Naive B cell (primary cell): ENCODE data around the gene CYSLTR2. TPM values are rescaled to one million over a fixed set of nuclear protein-coding genes. Genes with fewer than 3 reads are reported as not detected.
A peak's percentile ranks its signal among the peaks of the same experiment; 100 is the strongest.
"Not testable (repeated sequence)": the region's sequence is repeated elsewhere in the genome, so short reads cannot be mapped to it uniquely, and the experiment has no call there.

Experiments
- ATAC-seq, 2 donors: fragments of 150-1000 bp; cut with Tn5 transposase; 2 replicates each; pipeline ENCODE4 v1.10.0; 2021; ENCODE audit warnings: low read depth in 2 of 2, mild to moderate bottlenecking in 2 of 2, moderate library complexity in 2 of 2
- DNase-seq: peaks from one replicate; pipeline ENCODE4 v3.0.0; 2022
- H3K27ac Mint-ChIP-seq, 6 donors: one replicate each; pipeline ENCODE4 v1.8.0; 2020 to 2022; ENCODE audit warnings: mild to moderate bottlenecking in 6 of 6, mixed read lengths in 6 of 6, moderate library complexity in 5 of 6, inconsistent platforms in 2 of 6
- H3K27me3 Mint-ChIP-seq, 3 donors: one replicate each; pipeline ENCODE4 v1.8.0; 2021 to 2022; ENCODE audit warnings: mixed read lengths in 3 of 3, mild to moderate bottlenecking in 1 of 3
- H3K36me3 Mint-ChIP-seq, 2 donors: one replicate each; pipeline ENCODE4 v1.8.0; 2020 to 2022; ENCODE audit warnings: mixed read lengths in 2 of 2, inconsistent platforms in 1 of 2, mild to moderate bottlenecking in 1 of 2
- H3K4me1 Mint-ChIP-seq, 3 donors: one replicate each; pipeline ENCODE4 v1.8.0; 2020 to 2022; ENCODE audit warnings: mixed read lengths in 3 of 3, inconsistent platforms in 1 of 3, mild to moderate bottlenecking in 1 of 3, moderate library complexity in 1 of 3
- H3K4me3 Mint-ChIP-seq, 8 donors: one replicate each; pipeline ENCODE4 v1.8.0; 2020 to 2022; ENCODE audit warnings: mild to moderate bottlenecking in 8 of 8, mixed read lengths in 8 of 8, moderate library complexity in 8 of 8, inconsistent platforms in 2 of 8
- H3K9me3 Mint-ChIP-seq, 7 donors: one replicate each; pipeline ENCODE4 v1.8.0; 2020 to 2022; ENCODE audit warnings: mixed read lengths in 7 of 7, mild to moderate bottlenecking in 5 of 7, inconsistent platforms in 2 of 7, moderate library complexity in 1 of 7
- polyA plus RNA-seq, 6 donors: library from polyadenylated mRNA; unstranded; fragments of 300-500 nt; fragmentation: Illumina TruSeq; gene quantifications; one replicate each; pipeline ENCODE4 v1.2.3, GENCODE V29; 2021; ENCODE audit warnings: low read depth in 6 of 6

The CYSLTR2 gene
- polyA plus RNA-seq, 6 donors from 2014 or later: 0.23 to 0.25 TPM; not detected in 4

- ATAC-seq (no peak), DNase-seq (no peak)
- peaks cover 0 to 5% (median 0%) of the 10 kb centered on the region in 3 donors for H3K4me1 Mint-ChIP-seq
- peaks cover 0 to 2% (median 0%) of the 10 kb centered on the region in 7 donors for H3K9me3 Mint-ChIP-seq
- no peak overlapping the region for H3K4me3 Mint-ChIP-seq
- H3K27me3 Mint-ChIP-seq: peaks cover 8 to 23% (median 8%) of the 10 kb centered on the region in 3 donors
- peak overlapping the region in 1 of 6 donors; percentile 58 for H3K27ac Mint-ChIP-seq
- H3K36me3 Mint-ChIP-seq: no peaks in the 10 kb centered on the region
Observed at GRCh38 chr13:48680756-48681392, 27.1 kb downstream of the CYSLTR2 start.

- peak overlapping the region in 1 of 6 donors; percentile 16 for H3K27ac Mint-ChIP-seq
- peaks cover 0 to 5% (median 0%) of the 10 kb centered on the region in 3 donors for H3K4me1 Mint-ChIP-seq
Observed at GRCh38 chr13:48681905-48682304, 28.2 kb downstream of the CYSLTR2 start.

GRCh38 chr13:48682436-48682835 lies 28.7 kb downstream of the CYSLTR2 start:
- Mint-ChIP-seq H3K4me1 (peaks cover 0 to 5% (median 0%) of the 10 kb centered on the region in 3 donors), H3K4me3 (no peak overlapping the region), H3K27me3 (peaks cover 8 to 12% (median 8%) of the 10 kb centered on the region in 3 donors), H3K9me3 (no peaks in the 10 kb centered on the region), H3K36me3 (no peaks in the 10 kb centered on the region), H3K27ac (no peak overlapping the region)
- DNase-seq: no peak
- ATAC-seq: no peak

More at GRCh38 chr13:48681905-48682304, 28.2 kb downstream of the CYSLTR2 start:
- DNase-seq: no peak
- ATAC-seq: no peak
- no peaks in the 10 kb centered on the region for H3K9me3 Mint-ChIP-seq
- no peak overlapping the region for H3K4me3 Mint-ChIP-seq
- peaks cover 8 to 16% (median 8%) of the 10 kb centered on the region in 3 donors for H3K27me3 Mint-ChIP-seq
- H3K36me3 Mint-ChIP-seq: no peaks in the 10 kb centered on the region

GRCh38 chr13:48686636-48687210 lies 33.0 kb downstream of the CYSLTR2 start:
- peaks cover 0 to 7% of the 10 kb centered on the region in 2 donors for H3K36me3 Mint-ChIP-seq
- no peaks in the 10 kb centered on the region for H3K4me1 Mint-ChIP-seq
- no peak overlapping the region for H3K4me3 Mint-ChIP-seq
- no peak for ATAC-seq
- DNase-seq: no peak
- H3K9me3 Mint-ChIP-seq: peaks cover 0 to 20% (median 9%) of the 10 kb centered on the region in 7 donors
- H3K27ac Mint-ChIP-seq: no peak overlapping the region
- H3K27me3 Mint-ChIP-seq: peaks cover 4 to 10% (median 8%) of the 10 kb centered on the region in 3 donors

GRCh38 chr13:48687249-48687648 lies 33.5 kb downstream of the CYSLTR2 start:
- peaks cover 0 to 7% of the 10 kb centered on the region in 2 donors for H3K36me3 Mint-ChIP-seq
- no peak overlapping the region for H3K4me3 Mint-ChIP-seq
- DNase-seq (no peak), ATAC-seq (no peak)
- H3K27me3 Mint-ChIP-seq: peaks cover 4 to 10% (median 8%) of the 10 kb centered on the region in 3 donors
- H3K4me1 Mint-ChIP-seq: no peaks in the 10 kb centered on the region
- no peak overlapping the region for H3K27ac Mint-ChIP-seq
- H3K9me3 Mint-ChIP-seq: peaks cover 0 to 20% (median 9%) of the 10 kb centered on the region in 7 donors

GRCh38 chr13:48693998-48694397 lies 40.3 kb downstream of the CYSLTR2 start:
- DNase-seq: no peak
- peaks cover 0 to 12% (median 8%) of the 10 kb centered on the region in 7 donors for H3K9me3 Mint-ChIP-seq
- H3K36me3 Mint-ChIP-seq: no peaks in the 10 kb centered on the region

GRCh38 chr13:48695776-48696175 lies 42.0 kb downstream of the CYSLTR2 start:
- H3K27ac Mint-ChIP-seq: no peak overlapping the region
- no peaks in the 10 kb centered on the region for H3K4me1 Mint-ChIP-seq
- H3K4me3 Mint-ChIP-seq: no peak overlapping the region
- H3K36me3 Mint-ChIP-seq: no peaks in the 10 kb centered on the region
- H3K9me3 Mint-ChIP-seq: peaks cover 0 to 3% (median 0%) of the 10 kb centered on the region in 7 donors
- H3K27me3 Mint-ChIP-seq: peaks cover 11 to 17% (median 11%) of the 10 kb centered on the region in 3 donors
- DNase-seq: no peak
- ATAC-seq: no peak

More at GRCh38 chr13:48693998-48694397, 40.3 kb downstream of the CYSLTR2 start:
- no peak overlapping the region for H3K4me3 Mint-ChIP-seq
- H3K27ac Mint-ChIP-seq: no peak overlapping the region
- no peaks in the 10 kb centered on the region for H3K4me1 Mint-ChIP-seq
- no peak for ATAC-seq
- H3K27me3 Mint-ChIP-seq: peaks cover 11 to 17% (median 14%) of the 10 kb centered on the region in 3 donors

- not testable (repeated sequence) for ATAC-seq, H3K4me3 Mint-ChIP-seq, H3K4me1 Mint-ChIP-seq, DNase-seq, H3K9me3 Mint-ChIP-seq, H3K36me3 Mint-ChIP-seq, H3K27ac Mint-ChIP-seq
- H3K27me3 Mint-ChIP-seq: peaks cover 11 to 17% (median 11%) of the 10 kb centered on the region in 3 donors
Observed at GRCh38 chr13:48696676-48697075, 42.9 kb downstream of the CYSLTR2 start.

- peaks cover 11 to 25% (median 22%) of the 10 kb centered on the region in 3 donors for H3K27me3 Mint-ChIP-seq
- H3K9me3 Mint-ChIP-seq: peaks cover 4 to 21% (median 5%) of the 10 kb centered on the region in 7 donors
- no peaks in the 10 kb centered on the region for H3K4me1 Mint-ChIP-seq
- no peak overlapping the region for H3K27ac Mint-ChIP-seq
- ATAC-seq: no peak
- DNase-seq: no peak
- H3K4me3 Mint-ChIP-seq: no peak overlapping the region
- peaks cover 3 to 9% of the 10 kb centered on the region in 2 donors for H3K36me3 Mint-ChIP-seq
Observed at GRCh38 chr13:48707405-48707804, 53.7 kb downstream of the CYSLTR2 start.

- DNase-seq (no peak), ATAC-seq (no peak)
- Mint-ChIP-seq H3K27ac (no peak overlapping the region), H3K4me1 (no peaks in the 10 kb centered on the region), H3K4me3 (no peak overlapping the region), H3K36me3 (peaks cover 3 to 9% of the 10 kb centered on the region in 2 donors), H3K9me3 (peaks cover 4 to 25% (median 6%) of the 10 kb centered on the region in 7 donors), H3K27me3 (peaks cover 12 to 28% (median 22%) of the 10 kb centered on the region in 3 donors)
Observed at GRCh38 chr13:48708764-48709163, 55.0 kb downstream of the CYSLTR2 start.

GRCh38 chr13:48709213-48709612 lies 55.5 kb downstream of the CYSLTR2 start:
- Mint-ChIP-seq H3K27ac (no peak overlapping the region), H3K36me3 (peaks cover 3 to 9% of the 10 kb centered on the region in 2 donors), H3K4me3 (no peak overlapping the region), H3K9me3 (peaks cover 4 to 30% (median 9%) of the 10 kb centered on the region in 7 donors), H3K27me3 (peaks cover 16 to 28% (median 22%) of the 10 kb centered on the region in 3 donors), H3K4me1 (no peaks in the 10 kb centered on the region)
- DNase-seq (no peak), ATAC-seq (no peak)

- no peak for DNase-seq
- H3K27me3 Mint-ChIP-seq: peaks cover 16 to 28% (median 22%) of the 10 kb centered on the region in 3 donors
- H3K4me1 Mint-ChIP-seq: no peaks in the 10 kb centered on the region
- no peak overlapping the region for H3K4me3 Mint-ChIP-seq
- H3K36me3 Mint-ChIP-seq: peaks cover 3 to 10% of the 10 kb centered on the region in 2 donors
- H3K27ac Mint-ChIP-seq: no peak overlapping the region
- no peak for ATAC-seq
- H3K9me3 Mint-ChIP-seq: peaks cover 4 to 34% (median 12%) of the 10 kb centered on the region in 7 donors
Observed at GRCh38 chr13:48710160-48710559, 56.4 kb downstream of the CYSLTR2 start.

GRCh38 chr13:48712141-48712540 lies 58.4 kb downstream of the CYSLTR2 start:
- peaks cover 13 to 28% (median 22%) of the 10 kb centered on the region in 3 donors for H3K27me3 Mint-ChIP-seq
- no peaks in the 10 kb centered on the region for H3K4me1 Mint-ChIP-seq
- H3K27ac Mint-ChIP-seq: no peak overlapping the region
- peaks cover 12 to 20% of the 10 kb centered on the region in 2 donors for H3K36me3 Mint-ChIP-seq
- ATAC-seq (no peak), DNase-seq (no peak)
- no peak overlapping the region for H3K4me3 Mint-ChIP-seq
- H3K9me3 Mint-ChIP-seq: peaks cover 12 to 45% (median 22%) of the 10 kb centered on the region in 7 donors

GRCh38 chr13:48715977-48716376 lies 62.2 kb downstream of the CYSLTR2 start:
- peaks cover 13 to 22% of the 10 kb centered on the region in 2 donors for H3K36me3 Mint-ChIP-seq
- peaks cover 0 to 10% (median 5%) of the 10 kb centered on the region in 3 donors for H3K27me3 Mint-ChIP-seq
- peaks cover 13 to 74% (median 37%) of the 10 kb centered on the region in 7 donors for H3K9me3 Mint-ChIP-seq
- no peaks in the 10 kb centered on the region for H3K4me1 Mint-ChIP-seq
- H3K4me3 Mint-ChIP-seq: no peak overlapping the region
- no peak overlapping the region for H3K27ac Mint-ChIP-seq
- ATAC-seq (no peak), DNase-seq (no peak)
